Forelimb muscle (tissue), 1 donor: Measurements from ENCODE around the gene TNXB. TPM values are rescaled to one million over a fixed set of nuclear protein-coding genes. Genes with fewer than 3 reads are reported as not detected.
"Not testable (repeated sequence)": the region's sequence is repeated elsewhere in the genome, so short reads cannot be mapped to it uniquely, and the experiment has no call there.

Source experiments
- DNase-seq: peaks from one replicate; pipeline ENCODE4 v3.0.0-alpha.2; 2013; ENCODE audit warnings: low read depth
- polyA plus RNA-seq: library from polyadenylated mRNA; unstranded; fragments of 120-200 nt; gene quantifications from one replicate; pipeline ENCODE4 v1.2.1, GENCODE V29; 2013; ENCODE audit not compliant: insufficient read length

Gene TNXB
- polyA plus RNA-seq, 1 donor = 108 TPM

DNA sequence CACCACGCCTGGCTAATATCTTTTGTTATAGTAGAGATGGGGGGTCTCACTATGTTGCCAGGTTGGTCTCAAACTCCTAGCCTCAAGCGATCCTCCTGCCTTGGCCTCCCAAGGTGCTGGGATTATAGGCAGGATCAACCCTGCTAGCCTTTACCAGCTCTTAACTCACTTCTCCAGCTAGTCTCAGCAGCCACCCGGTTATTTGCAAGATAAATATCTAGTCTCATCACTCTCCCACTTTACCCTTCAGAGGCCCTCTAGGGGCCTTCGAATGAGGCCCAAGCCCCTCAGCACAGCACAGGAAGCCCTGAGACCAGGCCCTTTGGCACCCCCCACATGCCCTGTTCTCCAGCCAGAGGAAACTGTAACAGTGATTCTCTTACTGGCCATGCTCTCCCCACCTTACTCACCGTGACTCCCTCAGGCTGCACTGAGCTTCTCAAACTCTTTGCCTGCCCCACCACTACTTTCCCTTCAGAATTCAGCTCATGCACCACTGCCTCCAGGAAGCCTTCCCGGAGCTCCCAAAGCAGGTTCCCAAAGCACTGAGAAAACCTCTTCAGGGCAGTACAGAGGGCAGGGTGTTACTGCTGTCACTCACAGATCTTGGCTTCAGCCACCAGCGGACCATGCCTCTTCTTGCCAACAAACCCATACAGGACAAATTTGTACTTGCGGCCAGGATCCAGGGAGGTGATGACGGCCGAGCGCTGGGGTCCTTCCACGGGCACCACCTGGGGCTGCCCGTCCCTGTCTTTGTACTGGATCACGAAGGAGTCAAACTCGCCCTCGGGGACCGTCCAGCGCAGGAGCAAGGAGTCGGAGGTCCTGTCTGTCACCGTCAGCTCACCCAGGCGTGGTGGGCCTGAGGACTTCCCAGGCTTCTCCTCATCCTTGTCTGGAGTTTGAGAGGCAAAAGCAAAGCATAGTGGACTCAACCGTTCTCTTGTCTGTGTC is 25.0 kb downstream of the TNXB start:
- no peak for DNase-seq

- no peak for DNase-seq
These were observed 26.2 kb downstream of the TNXB start for GRCh38 chr6:32082935-32083334.

- DNase-seq = no peak
These were observed 26.7 kb downstream of the TNXB start for GRCh38 chr6:32082478-32082877.

- DNase-seq = no peak
These were observed 27.8 kb downstream of the TNXB start for GRCh38 chr6:32081168-32081990.

DNA sequence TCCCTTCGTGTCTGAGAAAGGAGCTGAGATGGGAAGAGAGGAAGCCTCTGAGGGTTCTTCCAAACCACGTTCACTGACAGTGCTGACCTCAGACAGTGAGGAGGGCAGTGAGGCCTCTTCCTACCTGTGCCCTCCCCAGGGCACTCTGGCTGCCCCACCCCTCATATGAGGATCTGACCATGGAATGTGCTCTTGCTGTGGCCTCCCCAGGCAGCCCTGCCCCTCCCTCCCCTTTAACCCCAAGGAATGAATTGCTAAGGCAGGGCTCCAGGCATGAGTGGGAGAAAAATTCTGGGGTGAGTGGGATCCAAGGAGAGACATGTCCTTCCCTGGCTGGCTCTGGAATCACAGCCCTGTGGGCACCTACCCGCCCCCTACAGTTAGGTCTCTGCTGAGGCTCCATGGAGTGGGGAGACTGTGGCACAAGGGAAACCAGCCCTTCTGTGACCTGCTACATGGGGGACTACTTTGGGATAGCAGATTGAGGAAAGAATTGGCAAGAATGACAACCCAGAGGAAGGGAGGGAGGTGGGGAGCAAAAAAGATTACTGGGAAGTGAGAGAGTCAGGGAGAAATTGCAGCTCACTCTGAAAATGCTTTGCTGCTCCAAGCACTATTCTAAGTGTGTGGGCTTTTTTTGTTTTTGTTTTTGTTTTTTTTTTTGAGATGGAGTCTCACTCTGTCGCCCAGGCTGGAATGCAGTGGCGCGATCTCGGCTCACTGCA is 29.4 kb downstream of the TNXB start:
- no peak for DNase-seq

DNA sequence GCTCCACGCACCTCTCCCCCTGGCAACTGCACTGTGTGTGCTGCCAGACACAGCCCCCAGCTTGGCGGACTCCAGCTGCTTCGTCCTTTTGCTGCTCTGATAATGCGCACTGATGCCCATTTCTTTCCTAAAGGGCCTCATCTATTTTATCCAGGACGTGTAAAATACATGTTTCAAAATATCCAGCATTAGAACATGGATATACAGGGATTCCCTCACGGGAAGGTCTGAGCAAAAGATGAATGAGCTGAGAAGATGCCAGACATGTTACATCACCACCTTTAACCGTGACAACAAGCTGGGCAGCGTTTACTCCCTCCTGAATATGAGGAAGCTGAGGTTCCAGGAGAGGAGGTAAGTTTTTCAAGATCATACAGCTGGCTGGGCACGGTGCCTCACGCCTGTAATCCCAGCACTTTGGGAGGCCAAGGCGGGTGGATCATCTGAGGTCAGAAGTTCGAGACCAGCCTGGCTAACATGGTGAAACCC is 32.8 kb downstream of the TNXB start:
- DNase-seq = peak; percentile 62

DNA sequence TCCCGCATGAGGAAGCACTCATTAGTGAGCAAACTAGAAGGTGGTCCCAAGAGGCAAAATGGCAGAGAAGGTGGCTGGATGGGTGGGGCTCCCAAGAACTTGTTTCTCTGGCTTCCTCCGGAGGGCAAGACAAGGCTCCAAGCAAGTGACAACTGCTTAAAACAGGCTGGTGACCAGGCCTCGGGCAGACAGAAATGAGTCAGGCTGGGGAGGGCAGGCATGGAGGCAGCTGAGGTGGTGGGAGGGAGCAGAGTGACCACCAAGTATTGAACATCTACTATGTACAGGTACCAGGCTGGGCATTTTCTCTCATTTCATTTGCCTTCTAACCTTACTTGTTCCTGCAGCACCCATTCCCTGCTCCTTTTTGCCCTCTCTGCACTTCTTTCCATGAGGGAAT is 33.4 kb downstream of the TNXB start:
- no peak for DNase-seq

- no peak for DNase-seq
These were observed 34.1 kb downstream of the TNXB start for GRCh38 chr6:32074996-32075532.

DNA sequence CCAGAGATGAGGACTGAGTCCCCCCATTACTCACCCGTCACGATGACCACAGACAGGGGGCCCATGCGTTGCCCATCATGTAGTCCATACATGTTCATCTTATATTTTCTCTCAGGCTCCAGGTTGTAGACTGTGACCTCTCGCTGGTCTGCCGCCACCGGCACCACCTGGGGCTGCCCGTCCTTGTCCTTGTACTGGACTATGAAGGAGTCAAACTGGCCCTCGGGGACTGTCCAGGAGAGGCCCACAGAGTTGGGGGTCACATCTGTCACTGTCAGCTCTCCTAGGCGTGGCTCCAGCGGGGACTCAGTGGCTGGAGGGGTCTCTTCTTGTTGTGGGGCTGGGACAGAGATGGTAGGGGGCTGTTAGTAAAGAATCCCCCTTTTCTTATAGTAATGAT is 35.5 kb downstream of the TNXB start:
- DNase-seq = no peak

- DNase-seq = no peak
These were observed 36.0 kb downstream of the TNXB start for GRCh38 chr6:32073101-32073500.

DNA sequence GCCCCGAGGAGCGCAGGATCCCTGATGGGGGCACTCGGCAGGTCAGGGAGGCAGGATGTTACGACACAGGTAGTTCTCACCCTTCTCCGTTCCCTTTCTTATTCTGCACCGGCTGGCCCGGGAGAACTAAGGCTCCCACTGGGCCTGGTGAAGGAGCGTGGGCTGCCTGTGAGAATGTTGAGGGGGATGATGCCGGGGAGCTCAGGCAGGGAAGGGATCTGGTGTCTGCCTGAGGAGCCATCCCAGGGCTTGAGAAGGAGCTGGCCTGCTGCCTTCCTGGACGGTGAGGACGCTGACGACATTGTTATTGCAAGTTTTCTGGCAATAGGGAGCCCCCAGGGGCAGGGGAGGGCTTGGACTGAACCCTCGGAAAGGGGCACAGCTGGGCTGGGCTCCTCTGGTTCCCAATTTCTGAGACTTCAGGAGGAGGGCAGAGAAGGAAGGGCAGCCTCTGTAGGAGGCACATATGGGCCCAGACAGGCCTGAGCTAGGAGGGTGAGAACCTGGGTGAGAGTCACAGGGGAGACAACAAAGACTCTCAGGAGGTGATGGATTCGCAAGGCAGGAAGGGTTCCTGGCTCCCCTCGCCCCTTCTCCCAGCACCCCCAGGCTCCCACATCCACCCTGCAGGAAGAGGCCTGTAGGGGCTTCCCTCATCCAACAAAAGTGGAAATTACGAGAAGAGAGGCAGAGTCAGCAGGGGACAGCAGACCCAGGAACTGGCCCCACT is 38.2 kb downstream of the TNXB start:
- no peak for DNase-seq

- no peak for DNase-seq
These were observed 39.1 kb downstream of the TNXB start for GRCh38 chr6:32069878-32070515.

DNA sequence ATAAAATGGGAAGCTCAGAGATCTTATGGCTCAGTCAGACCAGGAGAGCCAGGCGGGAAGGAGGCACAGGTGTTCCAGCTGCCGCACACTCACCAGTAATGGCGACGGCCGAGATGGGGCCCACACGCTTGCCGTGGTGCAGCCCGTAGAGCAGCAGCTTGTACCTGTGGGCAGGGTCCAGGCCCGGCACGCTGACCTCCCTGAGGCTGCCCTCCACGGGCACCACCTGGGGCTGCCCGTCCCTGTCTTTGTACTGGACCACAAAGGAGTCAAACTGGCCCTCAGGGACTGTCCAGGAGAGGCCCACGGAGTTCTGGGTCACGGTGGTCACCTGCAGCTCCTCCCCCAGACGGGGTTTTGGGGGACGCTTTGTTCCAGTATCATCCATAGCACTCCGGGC is 39.7 kb downstream of the TNXB start:
- DNase-seq = no peak

DNA sequence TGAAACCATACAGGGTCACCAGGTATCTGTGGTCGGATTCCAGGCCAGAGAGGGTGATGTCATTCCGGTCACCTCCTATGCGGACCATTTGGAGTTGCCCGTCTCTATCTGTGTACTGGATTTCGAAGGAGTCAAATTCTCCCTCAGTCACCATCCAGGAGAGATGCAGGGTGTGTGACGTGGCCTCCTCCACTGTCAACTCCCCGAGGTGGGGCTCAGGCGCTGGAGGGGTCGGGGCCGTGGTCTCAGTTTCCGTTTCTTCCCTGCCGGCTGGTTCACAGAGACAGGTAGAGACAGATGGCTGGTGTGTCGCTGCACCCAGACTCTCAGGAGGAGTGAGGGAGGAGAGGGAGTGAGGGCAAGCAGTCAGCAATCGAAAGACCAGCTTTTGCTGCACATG is 40.3 kb downstream of the TNXB start:
- DNase-seq = no peak

DNA sequence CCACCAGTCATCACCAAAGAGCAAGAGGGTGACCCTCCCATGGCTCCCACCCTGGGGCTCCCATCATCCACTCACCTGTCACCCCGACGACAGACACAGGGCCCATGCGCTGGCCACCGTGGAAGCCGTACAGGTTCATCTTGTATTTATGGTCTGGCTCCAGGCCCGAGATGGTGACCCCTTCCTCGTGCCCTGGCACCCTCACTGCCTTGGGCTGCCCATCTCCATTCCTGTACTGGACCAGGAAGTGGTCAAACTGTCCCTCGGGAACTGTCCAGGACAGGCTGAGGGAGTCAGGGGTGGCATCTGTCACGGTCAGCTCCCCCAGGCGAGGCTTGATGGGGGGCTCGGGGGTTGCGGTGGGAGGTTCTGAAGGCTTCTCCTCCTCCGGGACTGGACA is 40.8 kb downstream of the TNXB start:
- not testable (repeated sequence) for DNase-seq

DNA sequence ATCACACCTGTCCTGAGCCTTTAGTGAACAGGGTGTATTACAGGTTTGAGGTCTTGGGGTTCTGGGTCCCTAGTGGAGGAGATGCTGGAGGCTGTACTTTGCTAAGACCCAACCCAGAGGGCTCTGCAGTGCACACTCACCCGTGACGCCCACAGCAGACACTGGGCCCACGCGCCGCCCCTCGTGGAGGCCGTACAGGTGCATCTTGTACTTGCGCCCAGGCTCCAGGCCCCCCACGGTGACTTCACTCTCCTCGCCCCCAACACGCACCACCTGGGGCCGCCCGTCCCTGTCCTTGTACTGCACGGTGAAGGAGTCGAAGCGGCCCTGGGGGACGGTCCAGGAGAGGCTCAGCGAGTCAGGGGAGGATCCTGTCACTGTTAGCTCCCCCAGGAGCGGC is 41.6 kb downstream of the TNXB start:
- DNase-seq = not testable (repeated sequence)

DNA sequence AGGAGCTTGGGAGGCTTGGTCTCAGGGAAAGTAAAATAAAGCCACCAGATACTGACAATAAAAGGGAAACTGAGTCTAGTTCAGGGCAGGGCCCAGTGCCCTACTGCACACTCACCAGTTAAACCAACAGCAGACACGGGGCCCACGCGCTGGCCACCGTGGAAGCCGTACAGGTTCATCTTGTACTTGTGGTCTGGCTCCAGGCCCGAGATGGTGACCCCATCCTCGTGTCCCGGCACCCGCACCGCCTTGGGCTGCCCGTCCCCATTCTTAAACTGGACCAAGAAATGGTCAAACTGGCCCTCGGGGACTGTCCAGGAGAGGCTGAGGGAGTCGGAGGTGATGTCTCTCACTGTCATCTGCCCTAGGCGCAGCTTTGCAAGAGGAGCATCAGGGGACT is 44.4 kb downstream of the TNXB start:
- DNase-seq = no peak

DNA sequence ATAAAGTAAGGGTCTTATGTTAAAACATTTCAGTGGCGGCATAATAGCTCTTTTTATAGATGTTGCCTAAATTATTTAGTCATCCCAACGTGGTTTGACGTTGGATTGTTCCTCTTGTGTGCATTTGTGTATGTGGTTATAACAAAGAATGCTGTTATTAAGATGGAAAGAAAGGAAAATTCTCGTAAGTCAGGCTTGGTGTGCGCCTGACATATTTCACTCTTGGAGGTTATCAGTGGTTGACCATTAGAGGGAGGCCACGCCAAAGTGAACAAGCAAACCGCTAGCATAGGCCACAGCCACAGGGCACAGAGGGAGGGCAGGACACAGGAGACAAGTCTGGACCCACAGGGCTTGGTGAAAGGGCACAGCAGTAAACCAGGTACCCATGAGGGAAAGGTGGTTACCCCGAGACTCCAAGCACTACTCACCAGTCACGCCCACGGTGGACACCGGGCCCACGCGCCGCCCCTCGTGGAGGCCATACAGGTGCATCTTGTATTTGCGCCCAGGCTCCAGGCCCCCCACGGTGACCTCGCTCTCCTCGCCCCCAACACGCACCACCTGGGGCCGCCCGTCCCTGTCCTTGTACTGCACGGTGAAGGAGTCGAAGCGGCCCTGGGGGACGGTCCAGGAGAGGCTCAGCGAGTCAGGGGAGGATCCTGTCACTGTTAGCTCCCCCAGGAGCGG is 48.0 kb downstream of the TNXB start:
- no peak for DNase-seq

DNA sequence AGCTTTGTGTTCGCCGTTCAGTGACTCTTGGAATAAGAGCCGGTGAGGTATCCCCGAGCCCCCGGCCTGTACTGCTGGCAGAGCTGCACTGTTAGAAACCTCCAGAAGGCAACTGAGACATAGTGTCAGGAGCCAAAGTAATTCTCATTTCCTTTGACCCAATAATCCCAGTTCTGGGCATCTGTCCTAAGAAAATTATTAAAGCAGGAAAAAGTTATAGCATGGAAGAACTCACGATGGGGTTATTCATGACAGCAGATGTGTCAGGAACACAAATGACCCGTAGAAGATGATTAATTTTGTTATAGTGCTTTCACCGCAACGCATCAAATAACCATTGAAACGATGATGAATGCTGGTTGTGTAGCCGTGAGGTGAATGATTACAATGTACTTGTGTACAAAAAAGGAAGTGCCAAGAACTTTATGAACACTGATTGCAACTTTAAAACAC is 50.6 kb downstream of the TNXB start:
- DNase-seq = no peak

DNA sequence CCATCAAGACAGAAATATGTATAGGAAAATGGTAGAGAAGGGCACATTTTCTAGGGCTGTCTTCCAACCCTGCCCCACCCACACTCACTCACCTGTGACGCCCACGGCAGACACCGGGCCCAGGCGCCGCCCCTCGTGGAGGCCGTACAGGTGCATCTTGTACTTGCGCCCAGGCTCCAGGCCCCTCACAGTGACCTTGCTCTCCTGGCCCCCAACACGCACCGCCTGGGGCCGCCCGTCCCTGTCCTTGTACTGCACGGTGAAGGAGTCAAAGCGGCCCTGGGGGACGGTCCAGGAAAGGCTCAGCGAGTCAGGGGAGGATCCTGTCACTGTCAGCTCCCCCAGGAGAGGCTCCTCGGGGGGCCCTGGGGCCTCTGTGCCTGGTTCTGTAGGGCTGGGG is 51.2 kb downstream of the TNXB start:
- DNase-seq = no peak
